ENCODE data around the gene CCDC85B. TPM values are rescaled to one million over a fixed set of nuclear protein-coding genes. Genes with fewer than 3 reads are reported as not detected.

CCDC85B gene
- polyA plus RNA-seq, 1 of the 3 experiments (the other 2 are of a cell fraction): 52.8 TPM

DNA sequence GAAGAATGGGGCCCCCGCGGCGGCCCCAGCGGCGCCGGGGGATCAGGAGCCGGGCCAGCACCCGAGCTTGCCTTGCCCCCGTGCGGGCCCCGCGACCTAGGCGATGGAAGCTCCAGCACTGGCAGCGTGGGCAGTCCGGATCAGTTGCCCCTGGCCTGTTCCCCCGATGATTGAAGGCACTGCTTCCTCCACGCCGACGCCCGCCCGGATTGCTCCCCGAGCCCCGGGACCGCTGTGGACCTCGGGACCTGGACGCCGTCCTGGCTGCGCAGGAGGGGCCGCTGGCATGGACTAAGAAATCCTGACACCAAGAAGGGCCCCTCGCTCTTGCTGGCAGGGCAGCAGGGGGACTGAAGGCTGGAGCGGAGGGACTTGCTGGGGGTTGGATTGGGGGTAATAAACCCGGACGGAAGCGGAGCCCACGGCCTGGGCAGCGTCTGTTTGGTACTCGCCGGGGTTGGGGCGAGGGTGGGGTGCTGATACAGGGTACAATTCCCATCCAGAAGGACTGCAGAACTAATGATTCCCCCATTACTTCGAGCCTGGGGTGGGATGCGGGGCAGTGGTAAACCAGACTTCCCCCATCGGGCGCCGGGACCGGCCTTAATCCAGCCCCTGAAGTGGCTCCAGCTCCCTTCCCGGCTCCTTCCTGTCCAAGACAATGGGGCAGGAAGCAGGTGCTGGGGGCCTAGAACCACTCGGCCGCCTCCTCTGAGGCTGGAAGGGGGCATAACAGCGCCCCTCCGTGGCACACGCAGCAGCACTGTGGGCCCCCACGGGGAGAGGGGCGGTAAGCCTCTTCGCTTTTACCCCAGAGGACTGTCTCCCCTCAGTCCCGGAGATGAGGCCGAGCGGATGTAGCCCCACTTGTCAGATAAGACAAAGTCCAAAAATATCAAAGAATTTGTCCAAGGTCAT is 1.0 kb downstream of the CCDC85B start:
- no peak overlapping the region for H2AFZ ChIP-seq (ENCODE audit: low read depth)
- ChIA-PET POLR2A (interaction anchor here (0.5 to 3.8 kb wide), 12 partner anchors 10 to 180 kb away, joined by 3 to 46 read pairs (median 3); partner anchors contain the start of genes CFL1, CTSW, MUS81 and SART1), CTCF (interaction anchor here (0.6 to 15.2 kb wide), 14 partner anchors 9 to 451 kb away, joined by 3 to 374 read pairs (median 7); partner anchors contain the start of genes C11orf68, CFL1, EFEMP2 and FOSL1)
- H3K27me3 ChIP-seq (ENCODE audit: insufficient read depth): no peaks in the 10 kb centered on the region
- peak overlapping the region; percentile 98 for H3K4me2 ChIP-seq
- H3K4me1 ChIP-seq (ENCODE audit: control insufficient read depth in 1 of 2, insufficient read depth in 2 of 2, low read depth in 1 of 2, low read length in 1 of 2): peaks cover 52% of the 10 kb centered on the region in 2 experiments
- peak overlapping the region; percentile 65 to 70 for H3K4me3 ChIP-seq (ENCODE audit: low read depth in 2 of 2, low read length in 1 of 2)
- H3K9ac ChIP-seq: peak overlapping the region; percentile 76
- H4K20me1 ChIP-seq (ENCODE audit: insufficient read depth): peaks cover 57% of the 10 kb centered on the region
- H3K9me2 ChIP-seq: no peaks in the 10 kb centered on the region
- H3K27ac ChIP-seq (ENCODE audit: low read depth in 2 of 2, low read length in 1 of 2): peak overlapping the region; percentile 87 to 94
- 35% methylated on average over 14 of the region's 57 CpGs for WGBS (ENCODE audit: low lambda C conversion rate)
- H3F3A ChIP-seq (replicated peaks; ENCODE audit: insufficient read depth): peaks cover 88% of the 10 kb centered on the region
- H3K9me3 ChIP-seq: no peaks in the 10 kb centered on the region
- H3K79me2 ChIP-seq (ENCODE audit: insufficient read depth): peaks cover 68% of the 10 kb centered on the region
- DNase-seq: peak; percentile 65
- peaks cover 4 to 37% of the 10 kb centered on the region in 2 experiments for H3K36me3 ChIP-seq (replicated peaks in 1 of 2; ENCODE audit: control insufficient read depth in 1 of 2, insufficient read depth in 2 of 2, low read length in 1 of 2)
- TF ChIP-seq RXRA (IDR thresholded peaks at IDR 0.05; ENCODE audit: borderline replicate concordance, low read depth) (no peak), NFIC (IDR thresholded peaks at IDR 0.05; ENCODE audit: borderline replicate concordance) (no peak), MXI1 (IDR thresholded peaks at IDR 0.05; ENCODE audit: low read depth, low read length) (no peak), YY1 (IDR thresholded peaks at IDR 0.05; ENCODE audit: low read depth) (no peak), TEAD4 (IDR thresholded peaks at IDR 0.05; ENCODE audit: borderline replicate concordance, insufficient read depth) (0 out of 2 replicates have a peak, but pooled peaks have one; percentile 8), POLR2AphosphoS5 (IDR thresholded peaks at IDR 0.05; ENCODE audit: low read depth, low read length) (peak; percentile 29; the same call in 1 of the 2 replicates), RAD21 (IDR thresholded peaks at IDR 0.05; ENCODE audit: low read length) (no peak), FOXM1 (IDR thresholded peaks at IDR 0.05; ENCODE audit: low read depth) (no peak), ELF1 (IDR thresholded peaks at IDR 0.05) (0 out of 2 replicates have a peak, but pooled peaks have one; percentile 7), FOXJ3 (CRISPR knock-in tag; IDR thresholded peaks at IDR 0.05) (no peak), SIN3A (IDR thresholded peaks at IDR 0.05; ENCODE audit: borderline replicate concordance, low read depth, low read length) (no peak), GABPA (IDR thresholded peaks at IDR 0.05; ENCODE audit: low read depth) (0 out of 2 replicates have a peak, but pooled peaks have one; percentile 9), RCOR1 (IDR thresholded peaks at IDR 0.05; ENCODE audit: low read length) (no peak), RFX5 (IDR thresholded peaks at IDR 0.05; ENCODE audit: low read length) (no peak), FOSL2 (IDR thresholded peaks at IDR 0.05; ENCODE audit: borderline replicate concordance, low read depth) (no peak), TAF1 (IDR thresholded peaks at IDR 0.05; ENCODE audit: borderline replicate concordance, low read depth, low read length) (no peak), CHD2 (IDR thresholded peaks at IDR 0.05; ENCODE audit: low read length, partially characterized antibody) (no peak), NRF1 (IDR thresholded peaks at IDR 0.05; ENCODE audit: low read depth, low read length) (no peak), GATA2 (CRISPR knock-in tag; IDR thresholded peaks at IDR 0.05) (no peak), TCF12 (IDR thresholded peaks at IDR 0.05) (no peak)
- TF ChIP-seq, protein P1, sequence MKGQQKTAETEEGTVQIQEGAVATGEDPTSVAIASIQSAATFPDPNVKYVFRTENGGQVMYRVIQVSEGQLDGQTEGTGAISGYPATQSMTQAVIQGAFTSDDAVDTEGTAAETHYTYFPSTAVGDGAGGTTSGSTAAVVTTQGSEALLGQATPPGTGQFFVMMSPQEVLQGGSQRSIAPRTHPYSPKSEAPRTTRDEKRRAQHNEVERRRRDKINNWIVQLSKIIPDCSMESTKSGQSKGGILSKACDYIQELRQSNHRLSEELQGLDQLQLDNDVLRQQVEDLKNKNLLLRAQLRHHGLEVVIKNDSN (IDR thresholded peaks at IDR 0.05; ENCODE audit: borderline replicate concordance, low read depth): 0 out of 2 replicates have a peak, but pooled peaks have one; percentile 4
- TF ChIP-seq, protein P2, sequence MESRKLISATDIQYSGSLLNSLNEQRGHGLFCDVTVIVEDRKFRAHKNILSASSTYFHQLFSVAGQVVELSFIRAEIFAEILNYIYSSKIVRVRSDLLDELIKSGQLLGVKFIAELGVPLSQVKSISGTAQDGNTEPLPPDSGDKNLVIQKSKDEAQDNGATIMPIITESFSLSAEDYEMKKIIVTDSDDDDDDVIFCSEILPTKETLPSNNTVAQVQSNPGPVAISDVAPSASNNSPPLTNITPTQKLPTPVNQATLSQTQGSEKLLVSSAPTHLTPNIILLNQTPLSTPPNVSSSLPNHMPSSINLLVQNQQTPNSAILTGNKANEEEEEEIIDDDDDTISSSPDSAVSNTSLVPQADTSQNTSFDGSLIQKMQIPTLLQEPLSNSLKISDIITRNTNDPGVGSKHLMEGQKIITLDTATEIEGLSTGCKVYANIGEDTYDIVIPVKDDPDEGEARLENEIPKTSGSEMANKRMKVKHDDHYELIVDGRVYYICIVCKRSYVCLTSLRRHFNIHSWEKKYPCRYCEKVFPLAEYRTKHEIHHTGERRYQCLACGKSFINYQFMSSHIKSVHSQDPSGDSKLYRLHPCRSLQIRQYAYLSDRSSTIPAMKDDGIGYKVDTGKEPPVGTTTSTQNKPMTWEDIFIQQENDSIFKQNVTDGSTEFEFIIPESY (IDR thresholded peaks at IDR 0.05; ENCODE audit: borderline replicate concordance, low read depth): no peak; the same call in 1 of the 2 replicates
- TF ChIP-seq, protein P3, sequence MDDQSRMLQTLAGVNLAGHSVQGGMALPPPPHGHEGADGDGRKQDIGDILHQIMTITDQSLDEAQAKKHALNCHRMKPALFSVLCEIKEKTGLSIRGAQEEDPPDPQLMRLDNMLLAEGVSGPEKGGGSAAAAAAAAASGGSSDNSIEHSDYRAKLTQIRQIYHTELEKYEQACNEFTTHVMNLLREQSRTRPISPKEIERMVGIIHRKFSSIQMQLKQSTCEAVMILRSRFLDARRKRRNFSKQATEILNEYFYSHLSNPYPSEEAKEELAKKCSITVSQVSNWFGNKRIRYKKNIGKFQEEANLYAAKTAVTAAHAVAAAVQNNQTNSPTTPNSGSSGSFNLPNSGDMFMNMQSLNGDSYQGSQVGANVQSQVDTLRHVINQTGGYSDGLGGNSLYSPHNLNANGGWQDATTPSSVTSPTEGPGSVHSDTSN (IDR thresholded peaks at IDR 0.05): peak; percentile 8; the same call in 1 of the 2 replicates
- TF ChIP-seq, protein P4, sequence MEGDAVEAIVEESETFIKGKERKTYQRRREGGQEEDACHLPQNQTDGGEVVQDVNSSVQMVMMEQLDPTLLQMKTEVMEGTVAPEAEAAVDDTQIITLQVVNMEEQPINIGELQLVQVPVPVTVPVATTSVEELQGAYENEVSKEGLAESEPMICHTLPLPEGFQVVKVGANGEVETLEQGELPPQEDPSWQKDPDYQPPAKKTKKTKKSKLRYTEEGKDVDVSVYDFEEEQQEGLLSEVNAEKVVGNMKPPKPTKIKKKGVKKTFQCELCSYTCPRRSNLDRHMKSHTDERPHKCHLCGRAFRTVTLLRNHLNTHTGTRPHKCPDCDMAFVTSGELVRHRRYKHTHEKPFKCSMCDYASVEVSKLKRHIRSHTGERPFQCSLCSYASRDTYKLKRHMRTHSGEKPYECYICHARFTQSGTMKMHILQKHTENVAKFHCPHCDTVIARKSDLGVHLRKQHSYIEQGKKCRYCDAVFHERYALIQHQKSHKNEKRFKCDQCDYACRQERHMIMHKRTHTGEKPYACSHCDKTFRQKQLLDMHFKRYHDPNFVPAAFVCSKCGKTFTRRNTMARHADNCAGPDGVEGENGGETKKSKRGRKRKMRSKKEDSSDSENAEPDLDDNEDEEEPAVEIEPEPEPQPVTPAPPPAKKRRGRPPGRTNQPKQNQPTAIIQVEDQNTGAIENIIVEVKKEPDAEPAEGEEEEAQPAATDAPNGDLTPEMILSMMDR (IDR thresholded peaks at IDR 0.05): peak; percentile 34
- TF ChIP-seq, protein P5, sequence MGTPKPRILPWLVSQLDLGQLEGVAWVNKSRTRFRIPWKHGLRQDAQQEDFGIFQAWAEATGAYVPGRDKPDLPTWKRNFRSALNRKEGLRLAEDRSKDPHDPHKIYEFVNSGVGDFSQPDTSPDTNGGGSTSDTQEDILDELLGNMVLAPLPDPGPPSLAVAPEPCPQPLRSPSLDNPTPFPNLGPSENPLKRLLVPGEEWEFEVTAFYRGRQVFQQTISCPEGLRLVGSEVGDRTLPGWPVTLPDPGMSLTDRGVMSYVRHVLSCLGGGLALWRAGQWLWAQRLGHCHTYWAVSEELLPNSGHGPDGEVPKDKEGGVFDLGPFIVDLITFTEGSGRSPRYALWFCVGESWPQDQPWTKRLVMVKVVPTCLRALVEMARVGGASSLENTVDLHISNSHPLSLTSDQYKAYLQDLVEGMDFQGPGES (IDR thresholded peaks at IDR 0.05; ENCODE audit: low read depth, low read length): no peak

Measured in SK-N-SH (cell line).